CD8-positive, alpha-beta memory T cell (primary cell): ENCODE data around the gene PPP1R12B. TPM values are rescaled to one million over a fixed set of nuclear protein-coding genes. Genes with fewer than 3 reads are reported as not detected.
"Not testable (repeated sequence)": the region's sequence is repeated elsewhere in the genome, so short reads cannot be mapped to it uniquely, and the experiment has no call there.

ENCODE experiments used
- CTCF ChIA-PET: fragments of 350-600 bp; sonication (Branson Sonifier 250); formaldehyde crosslinking; loops from one replicate; lab custom pipeline; 2021; ENCODE audit warnings: antibody characterized with exemption; lab: Charles Lee
- POLR2A ChIA-PET: fragments of 350-600 bp; sonication (Branson Sonifier 250); formaldehyde crosslinking; loops from one replicate; lab custom pipeline; 2021; ENCODE audit warnings: antibody characterized with exemption; lab: Charles Lee
- DNase-seq, 5 donors: peaks; one replicate each; pipeline versions ENCODE4 v3.0.0 to v3.0.0-alpha.2; 2020 to 2022; ENCODE audit warnings: mixed read lengths in 1 of 5
- H3K27ac ChIP-seq: one replicate; pipeline ENCODE4 v1.7.0; 2013; ENCODE audit warnings: low read depth, mild to moderate bottlenecking, low read length, moderate library complexity
- H3K27me3 ChIP-seq: 2 replicates; pipeline ENCODE4 v1.7.0; 2013; ENCODE audit warnings: low read length, mild to moderate bottlenecking; ENCODE audit not compliant: insufficient read depth, poor library complexity, severe bottlenecking
- H3K36me3 ChIP-seq: 2 replicates; pipeline ENCODE4 v1.7.0; 2013; ENCODE audit warnings: mild to moderate bottlenecking, low read length, moderate library complexity; ENCODE audit not compliant: insufficient read depth
- H3K4me1 ChIP-seq: 2 replicates; pipeline ENCODE4 v1.7.0; 2013; ENCODE audit warnings: mild to moderate bottlenecking, low read length, moderate library complexity; ENCODE audit not compliant: insufficient read depth
- H3K4me3 ChIP-seq: 2 replicates; pipeline ENCODE4 v1.7.0; 2013; ENCODE audit warnings: mild to moderate bottlenecking, low read length
- H3K9me3 ChIP-seq: 2 replicates; pipeline ENCODE4 v1.7.0; 2013; ENCODE audit warnings: mild to moderate bottlenecking, low read length
- H3K27ac Mint-ChIP-seq, 8 donors: one replicate each; pipeline ENCODE4 v1.8.0; 2020 to 2021; ENCODE audit warnings: mixed read lengths in 8 of 8, mild to moderate bottlenecking in 6 of 8, inconsistent platforms in 3 of 8, moderate library complexity in 3 of 8
- H3K27me3 Mint-ChIP-seq, 2 donors: one replicate each; pipeline ENCODE4 v1.8.0; 2020 to 2021; ENCODE audit warnings: mixed read lengths in 2 of 2, mild to moderate bottlenecking in 1 of 2, moderate library complexity in 1 of 2
- H3K36me3 Mint-ChIP-seq, 3 donors: one replicate each; pipeline ENCODE4 v1.8.0; 2020 to 2021; ENCODE audit warnings: mixed read lengths in 3 of 3, inconsistent platforms in 1 of 3, mild to moderate bottlenecking in 1 of 3
- H3K4me1 Mint-ChIP-seq, 3 donors: one replicate each; pipeline ENCODE4 v1.8.0; 2020 to 2021; ENCODE audit warnings: mixed read lengths in 3 of 3, inconsistent platforms in 1 of 3, mild to moderate bottlenecking in 1 of 3
- H3K4me3 Mint-ChIP-seq, 7 donors: one replicate each; pipeline ENCODE4 v1.8.0; 2020 to 2021; ENCODE audit warnings: mixed read lengths in 7 of 7, mild to moderate bottlenecking in 6 of 7, moderate library complexity in 4 of 7, inconsistent platforms in 2 of 7
- H3K9me3 Mint-ChIP-seq, 5 donors: one replicate each; pipeline ENCODE4 v1.8.0; 2020 to 2022; ENCODE audit warnings: mixed read lengths in 5 of 5, mild to moderate bottlenecking in 3 of 5, moderate library complexity in 2 of 5, inconsistent platforms in 1 of 5
- polyA plus RNA-seq: library from polyadenylated mRNA; unstranded; fragments of 300-500 nt; fragmentation: Illumina TruSeq; gene quantifications from one replicate; pipeline ENCODE4 v1.2.3, GENCODE V29; 2021
- total RNA-seq, 2 experiments: library from RNA; stranded (reverse); gene quantifications; one replicate each; pipeline ENCODE4 v1.2.3, GENCODE V29; 2021

The PPP1R12B gene
- total and polyA plus RNA-seq, 3 experiments from 2014 or later, result 11.7 to 13.1 (median 11.9) TPM

GRCh38 chr1:202424260-202424659, 75.8 kb downstream of the PPP1R12B start:
- not testable (repeated sequence) for H3K27me3 Mint-ChIP-seq, H3K27me3 ChIP-seq
- POLR2A ChIA-PET, result interaction anchor here (0.7 kb wide), 1 partner anchor 661 kb away, joined by 5 read pairs; no protein-coding TSS in a partner anchor

GRCh38 chr1:202430111-202430510, 81.6 kb downstream of the PPP1R12B start:
- POLR2A ChIA-PET, H3K4me1 Mint-ChIP-seq, H3K4me3 Mint-ChIP-seq, H3K27me3 Mint-ChIP-seq, DNase-seq, H3K9me3 Mint-ChIP-seq, H3K4me3 ChIP-seq, H3K4me1 ChIP-seq, H3K27ac Mint-ChIP-seq, CTCF ChIA-PET, H3K27ac ChIP-seq, H3K9me3 ChIP-seq, H3K27me3 ChIP-seq: not testable (repeated sequence)
- H3K36me3 ChIP-seq, result peaks cover 17% of the 10 kb centered on the region
- peaks cover 13 to 75% (median 34%) of the 10 kb centered on the region in 3 donors for H3K36me3 Mint-ChIP-seq

More at GRCh38 chr1:202424260-202424659, 75.8 kb downstream of the PPP1R12B start:
- DNase-seq, H3K9me3 ChIP-seq, H3K27ac ChIP-seq, CTCF ChIA-PET, H3K4me1 Mint-ChIP-seq, H3K4me1 ChIP-seq, H3K4me3 Mint-ChIP-seq, H3K27ac Mint-ChIP-seq, H3K4me3 ChIP-seq, H3K9me3 Mint-ChIP-seq, H3K36me3 ChIP-seq: not testable (repeated sequence)
- peaks cover 0 to 45% (median 15%) of the 10 kb centered on the region in 3 donors for H3K36me3 Mint-ChIP-seq

- H3K9me3 ChIP-seq, DNase-seq, H3K27me3 ChIP-seq, H3K4me1 Mint-ChIP-seq, H3K9me3 Mint-ChIP-seq, H3K4me1 ChIP-seq, CTCF ChIA-PET, POLR2A ChIA-PET, H3K27me3 Mint-ChIP-seq, H3K27ac ChIP-seq, H3K4me3 ChIP-seq, H3K4me3 Mint-ChIP-seq: not testable (repeated sequence)
- Mint-ChIP-seq H3K36me3 (peaks cover 13 to 75% (median 34%) of the 10 kb centered on the region in 3 donors), H3K27ac (peak overlapping the region in 2 of 8 donors; percentile 41 to 52)
- H3K36me3 ChIP-seq, result peaks cover 17% of the 10 kb centered on the region
Measured at GRCh38 chr1:202432338-202432737, 83.8 kb downstream of the PPP1R12B start.

- no peak for DNase-seq
- no peaks in the 10 kb centered on the region for H3K9me3 ChIP-seq
- no peaks in the 10 kb centered on the region for H3K27me3 ChIP-seq
- peak overlapping the region in 1 of 8 donors; percentile 33 for H3K27ac Mint-ChIP-seq
- no peak overlapping the region for H3K27ac ChIP-seq
- H3K4me3 ChIP-seq, result no peak overlapping the region
- peaks cover 13 to 83% (median 34%) of the 10 kb centered on the region in 3 donors for H3K36me3 Mint-ChIP-seq
- H3K36me3 ChIP-seq, result peaks cover 17% of the 10 kb centered on the region
- CTCF ChIA-PET, result no interaction called here
- POLR2A ChIA-PET, result no interaction called here
- H3K4me3 Mint-ChIP-seq, result no peak overlapping the region
- no peaks in the 10 kb centered on the region for H3K9me3 Mint-ChIP-seq
- H3K27me3 Mint-ChIP-seq, result no peaks in the 10 kb centered on the region
- H3K4me1 Mint-ChIP-seq, result no peaks in the 10 kb centered on the region
- H3K4me1 ChIP-seq, result no peaks in the 10 kb centered on the region
Measured at GRCh38 chr1:202433155-202434043, 84.9 kb downstream of the PPP1R12B start.

GRCh38 chr1:202434059-202434458, 85.6 kb downstream of the PPP1R12B start:
- no peaks in the 10 kb centered on the region for H3K4me1 Mint-ChIP-seq
- H3K4me1 ChIP-seq, result no peaks in the 10 kb centered on the region
- ChIA-PET POLR2A (no interaction called here), CTCF (no interaction called here)
- peaks cover 13 to 84% (median 29%) of the 10 kb centered on the region in 3 donors for H3K36me3 Mint-ChIP-seq
- no peak overlapping the region for H3K27ac Mint-ChIP-seq
- no peak for DNase-seq
- H3K27me3 ChIP-seq, result no peaks in the 10 kb centered on the region
- peaks cover 17% of the 10 kb centered on the region for H3K36me3 ChIP-seq
- no peak overlapping the region for H3K4me3 Mint-ChIP-seq
- no peaks in the 10 kb centered on the region for H3K9me3 Mint-ChIP-seq
- no peak overlapping the region for H3K27ac ChIP-seq
- no peak overlapping the region for H3K4me3 ChIP-seq
- H3K27me3 Mint-ChIP-seq, result no peaks in the 10 kb centered on the region
- no peaks in the 10 kb centered on the region for H3K9me3 ChIP-seq

GRCh38 chr1:202438393-202439174, 90.1 kb downstream of the PPP1R12B start:
- no peaks in the 10 kb centered on the region for H3K4me1 Mint-ChIP-seq
- Histone ChIP-seq H3K9me3 (no peaks in the 10 kb centered on the region), H3K4me3 (no peak overlapping the region), H3K4me1 (no peaks in the 10 kb centered on the region), H3K36me3 (peaks cover 11% of the 10 kb centered on the region), H3K27me3 (no peaks in the 10 kb centered on the region), H3K27ac (no peak overlapping the region)
- no peak for DNase-seq
- ChIA-PET POLR2A (no interaction called here), CTCF (no interaction called here)
- H3K27ac Mint-ChIP-seq, result peak overlapping the region in 1 of 8 donors; percentile 6
- peaks cover 16 to 85% (median 33%) of the 10 kb centered on the region in 3 donors for H3K36me3 Mint-ChIP-seq
- H3K27me3 Mint-ChIP-seq, result no peaks in the 10 kb centered on the region
- H3K4me3 Mint-ChIP-seq, result no peak overlapping the region
- H3K9me3 Mint-ChIP-seq, result no peaks in the 10 kb centered on the region

- ChIA-PET CTCF (no interaction called here), POLR2A (no interaction called here)
- no peak for DNase-seq
- no peaks in the 10 kb centered on the region for H3K4me1 ChIP-seq
- Mint-ChIP-seq H3K4me1 (no peaks in the 10 kb centered on the region), H3K9me3 (no peaks in the 10 kb centered on the region), H3K27me3 (no peaks in the 10 kb centered on the region), H3K4me3 (no peak overlapping the region), H3K27ac (no peak overlapping the region), H3K36me3 (peaks cover 10 to 81% (median 26%) of the 10 kb centered on the region in 3 donors)
- no peak overlapping the region for H3K4me3 ChIP-seq
- no peaks in the 10 kb centered on the region for H3K27me3 ChIP-seq
- peaks cover 7% of the 10 kb centered on the region for H3K36me3 ChIP-seq
- H3K27ac ChIP-seq, result no peak overlapping the region
- H3K9me3 ChIP-seq, result no peaks in the 10 kb centered on the region
Measured at GRCh38 chr1:202439308-202439707, 90.8 kb downstream of the PPP1R12B start.

GRCh38 chr1:202448140-202448539, 99.6 kb downstream of the PPP1R12B start:
- DNase-seq, H3K27ac ChIP-seq, POLR2A ChIA-PET, H3K27me3 ChIP-seq, H3K4me1 Mint-ChIP-seq, H3K4me3 Mint-ChIP-seq, H3K9me3 Mint-ChIP-seq, H3K36me3 ChIP-seq, H3K9me3 ChIP-seq, CTCF ChIA-PET, H3K27me3 Mint-ChIP-seq, H3K4me3 ChIP-seq, H3K4me1 ChIP-seq: not testable (repeated sequence)
- Mint-ChIP-seq H3K36me3 (peaks cover 21 to 56% (median 24%) of the 10 kb centered on the region in 3 donors), H3K27ac (peak overlapping the region in 1 of 8 donors; percentile 13)
